Iris pigment epithelial cell (primary cell): ENCODE results near the gene INTU.
"Not testable (repeated sequence)": the region's sequence is repeated elsewhere in the genome, so short reads cannot be mapped to it uniquely, and the experiment has no call there.

Experiments
- DNase-seq: peaks from one replicate; pipeline ENCODE4 v3.0.0-alpha.2; 2011; ENCODE audit warnings: low read depth

Gene INTU

GRCh38 chr4:127643791-127644190, 11.0 kb downstream of the INTU start:
- DNase-seq, result no peak

GRCh38 chr4:127648061-127648460, 15.3 kb downstream of the INTU start:
- DNase-seq, result peak; percentile 14

GRCh38 chr4:127655590-127655989, 22.8 kb downstream of the INTU start:
- not testable (repeated sequence) for DNase-seq

GRCh38 chr4:127656047-127656680, 23.4 kb downstream of the INTU start:
- no peak for DNase-seq

DNA sequence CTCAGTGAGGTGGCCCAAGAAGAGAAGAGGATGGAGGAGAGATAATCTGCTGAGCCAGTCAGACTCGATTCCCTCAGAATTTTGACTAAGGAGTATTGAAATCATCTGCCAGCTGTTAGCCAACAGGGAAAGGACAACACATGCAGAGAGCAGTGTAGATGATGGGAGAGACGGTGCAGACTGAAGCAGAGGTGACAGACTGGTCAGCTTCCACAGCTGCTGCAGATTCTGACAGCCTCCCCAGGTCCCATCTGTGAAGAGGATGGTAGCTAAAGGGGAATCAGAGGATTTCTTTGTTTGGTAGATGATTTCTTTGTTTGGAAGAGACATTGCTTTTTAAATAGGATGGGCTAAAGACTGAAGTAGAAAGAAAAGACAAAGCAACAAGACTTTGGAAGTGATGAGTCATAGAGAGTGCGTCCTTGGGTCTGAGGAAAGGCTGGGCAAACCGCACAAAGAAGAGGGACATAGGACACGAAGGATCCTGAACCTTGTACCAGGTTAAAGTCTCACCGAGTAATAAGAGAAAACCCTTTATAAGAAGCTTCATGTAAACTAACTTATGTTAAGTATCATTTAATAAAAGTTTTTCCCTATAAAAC, 27.6 kb downstream of the INTU start:
- no peak for DNase-seq

DNA sequence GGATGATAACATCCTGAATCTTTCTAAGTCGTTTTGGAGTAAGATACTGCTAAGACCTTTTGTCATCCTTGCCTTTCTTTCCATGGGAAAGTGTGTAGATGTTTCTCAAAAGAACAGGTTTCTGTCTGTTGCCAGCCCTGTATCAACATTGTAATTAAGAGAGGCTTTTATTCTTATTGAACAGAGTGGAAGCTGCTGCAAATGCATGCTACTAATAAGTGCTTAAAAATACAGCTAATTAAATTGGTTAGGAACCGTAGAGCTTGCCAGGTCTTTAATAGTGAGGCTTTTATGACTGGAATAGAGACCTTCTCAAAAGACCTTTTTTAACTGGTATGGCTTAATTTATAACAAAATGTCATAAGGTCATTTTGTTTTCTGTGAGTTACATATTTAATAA, 34.4 kb downstream of the INTU start:
- no peak for DNase-seq

- DNase-seq, result no peak
These were observed 35.0 kb downstream of the INTU start for GRCh38 chr4:127667772-127668171.

- no peak for DNase-seq
These were observed 36.0 kb downstream of the INTU start for GRCh38 chr4:127668770-127669169.

- DNase-seq, result no peak
These were observed 36.9 kb downstream of the INTU start for GRCh38 chr4:127669691-127670090.

- DNase-seq, result no peak
These were observed 39.4 kb downstream of the INTU start for GRCh38 chr4:127672111-127672510.

GRCh38 chr4:127685292-127685691, 52.5 kb downstream of the INTU start:
- peak; percentile 86 for DNase-seq

- DNase-seq, result peak; percentile 47
These were observed 53.9 kb downstream of the INTU start for GRCh38 chr4:127686658-127687057.

DNA sequence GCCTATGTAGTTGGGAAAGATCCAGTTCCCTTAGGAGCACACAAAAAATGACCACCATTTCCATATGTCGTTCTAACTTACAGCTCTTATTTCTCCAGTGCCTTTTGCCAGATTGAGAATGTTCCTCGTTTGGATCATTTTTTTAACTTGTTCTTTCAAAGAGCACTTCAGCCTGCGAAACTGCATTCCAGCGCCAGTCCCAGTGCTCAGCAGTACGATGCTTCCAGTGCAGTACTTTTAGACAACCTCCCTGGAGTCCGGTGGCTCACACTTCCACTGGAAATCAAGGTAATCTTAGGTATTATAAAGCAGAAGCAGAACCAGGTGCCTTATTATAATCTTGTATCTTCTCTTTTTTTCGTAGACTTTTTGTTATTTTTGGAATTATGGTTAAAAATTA, 54.8 kb downstream of the INTU start:
- no peak for DNase-seq

DNA sequence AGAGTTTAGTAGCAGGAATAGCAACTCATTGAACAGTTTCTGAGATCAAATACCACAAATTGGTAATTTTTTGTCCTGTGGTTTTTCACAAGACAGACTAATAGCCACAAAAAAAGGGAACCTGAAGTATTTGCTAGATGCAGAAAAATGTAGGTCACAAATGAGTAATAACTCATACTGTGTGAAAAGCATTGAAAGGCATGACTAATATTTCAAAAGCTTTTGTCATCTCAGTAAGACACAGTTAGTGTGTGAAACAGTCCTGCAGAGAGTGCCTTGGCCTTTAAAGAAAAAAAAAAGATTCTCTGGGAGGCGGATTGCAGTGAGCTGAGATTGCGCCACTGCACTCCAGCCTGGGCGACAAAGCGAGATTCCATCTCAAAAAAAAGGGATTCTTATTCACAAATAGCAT, 66.0 kb downstream of the INTU start:
- DNase-seq, result peak; percentile 95

DNA sequence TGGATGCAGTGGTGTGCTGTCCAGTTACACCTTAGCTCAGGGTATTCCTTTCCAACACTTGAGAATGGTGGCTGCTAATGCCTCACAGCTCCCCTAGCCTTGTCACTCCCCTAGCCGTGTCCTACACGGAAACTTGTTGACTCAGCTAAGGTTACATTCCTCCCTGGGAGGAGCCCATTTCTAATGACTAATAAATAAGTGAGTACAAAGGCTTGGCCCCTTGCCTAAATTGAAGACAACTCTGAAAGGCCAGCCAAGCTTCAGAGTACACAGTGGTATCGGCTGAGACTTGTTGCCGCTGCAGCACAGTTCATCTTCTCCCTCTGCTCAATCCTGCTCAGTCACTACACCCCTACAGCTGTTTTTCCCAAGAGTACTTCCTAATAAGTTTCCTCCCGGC, 76.2 kb downstream of the INTU start:
- peak; percentile 92 for DNase-seq

- peak; percentile 46 for DNase-seq
These were observed 76.7 kb downstream of the INTU start for GRCh38 chr4:127709456-127709855.

- DNase-seq, result no peak
These were observed 97.6 kb downstream of the INTU start, which contains the start of gene SLC25A31 for GRCh38 chr4:127730142-127730913. SLC25A31 (plus strand) TSS chr4:127730400; CDS start chr4:127730546, 146 bp downstream.

GRCh38 chr4:127731406-127731805, 98.6 kb downstream of the INTU start:
- no peak for DNase-seq

DNA sequence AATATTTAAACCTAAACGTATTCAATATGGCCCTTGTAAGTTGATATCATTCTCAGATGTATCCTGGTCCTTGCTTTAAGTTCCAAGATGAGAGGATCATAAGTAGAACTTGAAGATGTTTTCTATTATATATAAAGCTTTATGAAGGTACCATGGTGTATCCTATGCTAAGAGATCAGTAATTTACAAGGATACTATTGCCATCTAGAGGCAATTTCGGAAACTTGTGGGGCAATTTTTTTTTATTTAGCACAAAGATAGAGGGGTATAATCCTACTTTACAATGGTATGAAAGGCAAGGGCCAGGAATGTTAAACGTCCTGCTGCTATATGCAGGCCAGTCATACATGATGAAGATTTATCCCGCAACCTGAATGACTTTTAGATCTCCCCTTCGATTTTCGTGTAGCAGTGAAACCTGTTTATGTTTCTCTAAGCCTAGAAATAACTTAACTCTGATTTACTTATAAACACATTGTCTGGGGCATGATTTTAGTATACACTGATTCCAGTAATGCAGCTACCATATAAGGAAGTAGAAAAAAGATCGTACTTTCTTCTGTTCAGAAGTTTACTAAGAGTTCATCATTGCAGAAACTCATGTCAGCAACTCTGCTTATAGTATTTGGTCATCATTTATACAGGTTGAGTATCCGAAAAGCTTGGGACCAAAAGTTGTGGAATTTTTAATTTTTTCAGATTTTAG, 100.0 kb downstream of the INTU start:
- DNase-seq, result peak; percentile 41

- no peak for DNase-seq
These were observed 102.2 kb downstream of the INTU start for GRCh38 chr4:127734976-127735375.

DNA sequence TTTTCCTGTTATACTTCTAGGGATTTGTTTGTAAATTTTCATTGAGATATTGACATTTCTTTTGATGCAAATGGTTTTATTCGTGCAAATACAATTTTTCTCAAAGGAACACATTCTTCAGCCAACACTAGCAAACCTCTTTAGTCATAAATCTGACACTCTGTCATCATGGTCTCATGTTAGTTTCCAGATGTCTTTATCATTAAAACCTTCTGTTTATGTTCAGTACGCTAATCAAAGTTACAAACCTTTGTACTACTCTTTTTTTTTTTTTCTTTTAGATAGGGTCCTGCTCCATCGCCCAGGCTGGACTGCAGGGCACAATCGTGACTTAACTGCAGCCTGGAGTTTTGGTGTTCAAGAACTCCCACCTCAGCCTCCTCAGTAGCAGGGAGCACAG, 104.5 kb downstream of the INTU start:
- DNase-seq, result no peak

- DNase-seq, result no peak
These were observed 108.5 kb downstream of the INTU start for GRCh38 chr4:127741247-127741646.

DNA sequence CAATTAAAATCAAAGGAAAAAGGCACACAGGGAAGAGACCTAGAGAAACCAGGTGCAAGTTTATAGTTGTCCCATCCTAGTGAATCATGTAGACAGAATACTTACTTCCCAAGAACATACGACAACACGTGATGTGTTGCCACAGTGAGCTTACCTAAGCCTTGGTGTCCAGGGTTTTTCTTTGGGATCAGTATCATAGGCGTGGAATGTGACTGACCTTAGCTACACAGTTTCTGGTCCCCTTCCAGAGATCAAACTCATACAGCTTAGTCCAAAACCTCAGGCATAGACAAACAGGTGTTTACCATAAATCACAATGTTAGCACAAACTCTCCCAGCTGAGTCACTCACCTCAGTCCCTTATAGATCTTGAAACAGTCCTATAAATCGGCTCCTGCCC, 115.1 kb downstream of the INTU start:
- no peak for DNase-seq
